GM12865 (cell line): ENCODE measurements around the gene P2RY13.

Experiments
- DNase-seq: peaks from one replicate; pipeline ENCODE4 v3.0.0; 2010; ENCODE audit warnings: low read depth
- H3K4me3 ChIP-seq: 2 replicates; pipeline ENCODE4 v1.5.1; 2011; ENCODE audit warnings: mild to moderate bottlenecking, low read depth, low read length, control low read depth
- CTCF ChIP-seq: IDR thresholded peaks from 2 replicates; pipeline ENCODE4 v1.5.1; 2011; ENCODE audit warnings: low read length, control low read depth, low read depth, inconsistent platforms; ENCODE audit not compliant: insufficient read depth; ENCODE audit errors: missing control alignments

Gene P2RY13

GRCh38 chr3:151301787-151302186 is 27.6 kb downstream of the P2RY13 start:
- no peak overlapping the region for H3K4me3 ChIP-seq
- no peak for TF ChIP-seq CTCF
- no peak for DNase-seq

GRCh38 chr3:151300539-151300938 is 28.8 kb downstream of the P2RY13 start:
- no peak for DNase-seq
- H3K4me3 ChIP-seq = no peak overlapping the region
- no peak for TF ChIP-seq CTCF

GRCh38 chr3:151299006-151299405 is 30.3 kb downstream of the P2RY13 start:
- no peak for DNase-seq
- no peak for TF ChIP-seq CTCF
- no peak overlapping the region for H3K4me3 ChIP-seq

GRCh38 chr3:151297429-151297828 is 31.9 kb downstream of the P2RY13 start:
- H3K4me3 ChIP-seq = no peak overlapping the region
- no peak for TF ChIP-seq CTCF
- no peak for DNase-seq

GRCh38 chr3:151296226-151296625 is 33.1 kb downstream of the P2RY13 start:
- TF ChIP-seq CTCF = no peak
- no peak for DNase-seq

GRCh38 chr3:151293127-151293526 is 36.2 kb downstream of the P2RY13 start:
- no peak for DNase-seq
- no peak for TF ChIP-seq CTCF
- no peak overlapping the region for H3K4me3 ChIP-seq

More at GRCh38 chr3:151296226-151296625, 33.1 kb downstream of the P2RY13 start:
- no peak overlapping the region for H3K4me3 ChIP-seq

- peak; percentile 29 for DNase-seq
- TF ChIP-seq CTCF = peak; percentile 45
- no peak overlapping the region for H3K4me3 ChIP-seq
These were observed 38.7 kb downstream of the P2RY13 start for GRCh38 chr3:151290673-151291072.
